Fibroblast of pulmonary artery (primary cell): ENCODE results near the gene FASTKD2.

Source experiments
- DNase-seq: peaks from one replicate; pipeline ENCODE4 v3.0.0-alpha.2; 2010; ENCODE audit warnings: low read depth
- H3K4me3 ChIP-seq: replicated peaks from 2 replicates; pipeline ENCODE4 v1.5.1; 2011; ENCODE audit warnings: low read depth, mild to moderate bottlenecking, control low read depth, low read length, moderate library complexity
- TF ChIP-seq, protein P1 (sequence below): IDR thresholded peaks from 2 replicates; pipeline ENCODE4 v1.5.1; 2011; ENCODE audit warnings: mild to moderate bottlenecking, control low read depth, low read length, inconsistent platforms; ENCODE audit errors: missing control alignments

Gene FASTKD2

DNA sequence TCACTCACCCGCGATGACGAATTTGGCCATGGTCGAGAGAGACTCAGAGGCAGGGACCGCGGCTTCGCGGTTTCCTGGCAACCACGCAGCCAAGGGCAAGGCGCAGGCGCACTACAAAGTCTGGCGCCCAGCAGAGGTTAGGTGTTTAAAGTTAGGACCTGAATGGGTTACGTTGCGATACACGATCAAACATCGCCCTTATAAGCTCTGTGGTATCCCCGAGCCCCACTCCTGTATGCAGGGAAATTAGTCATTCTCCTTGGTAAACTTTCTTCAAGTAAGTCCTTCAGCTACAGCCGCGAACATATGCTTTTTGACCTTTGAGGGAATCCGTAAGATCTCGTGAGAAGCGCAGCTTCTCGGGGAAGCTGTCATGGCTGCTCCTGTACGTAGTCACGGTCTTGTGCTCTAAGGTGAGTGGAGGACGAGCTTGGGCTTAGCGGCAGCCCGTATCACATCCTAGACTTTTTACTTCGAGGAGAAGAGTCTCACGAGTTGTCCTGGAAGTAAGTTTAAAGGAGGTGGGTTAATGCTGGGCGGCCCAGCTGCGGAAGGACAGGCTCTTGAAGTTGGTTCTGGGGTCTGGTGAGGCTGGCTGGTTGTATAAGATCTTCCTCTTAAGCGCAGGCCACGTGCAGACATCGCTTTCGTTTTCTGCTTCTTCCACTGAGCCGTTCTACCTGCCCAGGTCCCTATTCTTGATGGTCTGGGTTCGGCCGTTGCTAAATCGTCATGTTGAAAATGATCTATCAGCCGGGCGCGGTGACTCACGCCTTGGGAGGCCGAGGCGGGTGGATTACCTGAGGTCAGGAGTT is at the start of gene FASTKD2, which contains the start of gene MDH1B:
FASTKD2 (plus strand) TSS at position 365 of the 815 bp plus-strand sequence. CDS start 1,088 bp downstream, outside the sequence.
MDH1B (minus strand) TSS at position 87 of the 815 bp plus-strand sequence; CDS start at position 30, 57 bp downstream.
- TF ChIP-seq, protein P1, sequence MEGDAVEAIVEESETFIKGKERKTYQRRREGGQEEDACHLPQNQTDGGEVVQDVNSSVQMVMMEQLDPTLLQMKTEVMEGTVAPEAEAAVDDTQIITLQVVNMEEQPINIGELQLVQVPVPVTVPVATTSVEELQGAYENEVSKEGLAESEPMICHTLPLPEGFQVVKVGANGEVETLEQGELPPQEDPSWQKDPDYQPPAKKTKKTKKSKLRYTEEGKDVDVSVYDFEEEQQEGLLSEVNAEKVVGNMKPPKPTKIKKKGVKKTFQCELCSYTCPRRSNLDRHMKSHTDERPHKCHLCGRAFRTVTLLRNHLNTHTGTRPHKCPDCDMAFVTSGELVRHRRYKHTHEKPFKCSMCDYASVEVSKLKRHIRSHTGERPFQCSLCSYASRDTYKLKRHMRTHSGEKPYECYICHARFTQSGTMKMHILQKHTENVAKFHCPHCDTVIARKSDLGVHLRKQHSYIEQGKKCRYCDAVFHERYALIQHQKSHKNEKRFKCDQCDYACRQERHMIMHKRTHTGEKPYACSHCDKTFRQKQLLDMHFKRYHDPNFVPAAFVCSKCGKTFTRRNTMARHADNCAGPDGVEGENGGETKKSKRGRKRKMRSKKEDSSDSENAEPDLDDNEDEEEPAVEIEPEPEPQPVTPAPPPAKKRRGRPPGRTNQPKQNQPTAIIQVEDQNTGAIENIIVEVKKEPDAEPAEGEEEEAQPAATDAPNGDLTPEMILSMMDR = no peak
- peak within 1 kb of the TSS; percentile 81 for H3K4me3 ChIP-seq
- DNase-seq = peak; percentile 97

DNA sequence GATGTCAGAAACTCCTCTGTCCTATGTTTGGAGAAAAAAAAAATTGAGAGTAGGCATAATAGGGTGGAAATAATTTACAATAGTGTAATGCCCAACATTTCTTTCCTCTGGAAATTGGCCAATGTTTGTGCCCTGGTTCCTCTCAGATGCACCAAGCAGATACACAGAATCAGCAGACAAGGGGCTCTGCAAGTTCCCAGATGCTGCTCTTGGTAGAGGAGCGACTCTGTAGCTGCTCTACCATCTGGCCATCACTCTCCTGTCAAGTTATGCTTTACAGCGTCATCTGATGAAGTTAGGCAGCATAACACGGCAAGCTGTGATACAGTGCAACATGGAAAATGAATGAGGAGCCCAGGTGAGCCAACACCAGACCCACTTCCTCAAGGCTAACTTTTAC is 48.8 kb upstream of the FASTKD2 start:
- H3K4me3 ChIP-seq = no peak overlapping the region
- TF ChIP-seq, protein P1 = no peak
- DNase-seq = no peak

DNA sequence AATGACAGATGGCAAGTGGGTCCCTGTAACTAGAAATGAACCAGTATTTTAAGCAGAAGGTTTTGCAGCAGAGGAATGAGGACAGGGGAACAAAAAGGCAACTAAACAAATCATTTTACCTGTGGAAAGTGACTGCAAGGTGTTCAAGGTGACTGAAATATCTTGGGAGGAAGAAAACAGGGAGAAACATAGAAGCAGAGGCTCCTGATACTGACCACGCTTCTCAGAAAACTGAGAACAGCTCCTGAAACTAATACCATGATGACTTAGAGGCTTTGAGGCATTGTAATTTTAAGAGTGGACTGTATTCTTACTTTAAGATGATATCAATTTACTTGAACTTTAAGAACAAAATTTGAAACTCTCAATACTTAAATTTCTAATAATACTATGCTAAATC is 47.1 kb upstream of the FASTKD2 start, which contains the start of gene DYTN:
DYTN (minus strand) TSS at position 101 of the 400 bp plus-strand sequence. CDS start 117 bp downstream, outside the sequence.
- TF ChIP-seq, protein P1 = no peak
- no peak for DNase-seq
- no peak within 1 kb of the TSS for H3K4me3 ChIP-seq

DNA sequence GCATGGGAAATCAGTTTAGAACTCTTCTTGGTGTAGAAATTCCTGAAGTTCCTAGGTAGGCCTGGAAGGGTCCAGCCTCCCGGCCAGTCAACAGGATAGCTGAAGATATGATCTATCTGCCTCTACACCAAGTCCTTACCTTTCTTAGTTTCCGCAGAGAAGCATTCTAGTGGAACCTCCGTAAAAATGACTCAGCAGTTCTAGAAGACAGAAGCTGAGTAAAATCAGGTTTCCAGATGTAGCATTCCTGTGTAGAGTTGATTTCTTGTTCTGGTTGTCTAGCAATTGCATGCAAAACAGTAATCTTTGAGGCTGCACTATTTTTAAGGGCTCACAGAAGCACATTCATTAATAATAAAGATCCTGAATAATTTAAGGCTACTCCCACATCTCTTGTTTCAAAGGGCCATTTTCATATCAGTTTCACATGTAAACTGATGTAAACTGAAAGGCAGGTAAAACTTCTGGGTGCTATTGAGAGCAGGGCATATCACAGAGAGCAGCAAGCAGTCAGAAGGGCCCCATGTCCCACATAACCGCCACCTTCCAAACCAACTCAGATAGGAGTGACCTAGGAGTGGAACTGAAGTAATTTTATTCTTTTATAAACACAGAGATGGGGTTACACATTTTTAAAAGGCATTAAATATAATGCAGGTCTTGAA is 44.0 kb upstream of the FASTKD2 start:
- DNase-seq = no peak
- no peak overlapping the region for H3K4me3 ChIP-seq
- TF ChIP-seq, protein P1 = no peak

DNA sequence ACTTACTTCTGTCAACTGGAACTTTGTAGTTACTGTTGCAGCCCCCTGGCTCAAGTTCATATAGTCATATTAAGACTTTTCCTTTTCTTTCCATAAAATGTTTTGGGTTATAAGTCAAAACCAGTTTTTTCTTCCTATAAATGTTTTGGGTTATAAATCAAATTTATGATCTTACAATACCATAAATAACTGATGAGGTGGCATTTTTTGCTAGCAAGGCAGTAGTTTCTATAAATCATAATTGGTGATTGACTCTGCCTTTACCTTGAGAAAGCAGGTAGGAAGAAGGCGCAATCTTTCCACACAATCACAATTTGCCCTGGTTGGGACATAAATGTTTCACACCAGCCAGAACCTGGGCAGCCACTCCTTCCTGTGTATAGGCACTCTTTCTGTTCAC is 42.1 kb upstream of the FASTKD2 start:
- DNase-seq = no peak
- TF ChIP-seq, protein P1 = no peak
- no peak overlapping the region for H3K4me3 ChIP-seq

DNA sequence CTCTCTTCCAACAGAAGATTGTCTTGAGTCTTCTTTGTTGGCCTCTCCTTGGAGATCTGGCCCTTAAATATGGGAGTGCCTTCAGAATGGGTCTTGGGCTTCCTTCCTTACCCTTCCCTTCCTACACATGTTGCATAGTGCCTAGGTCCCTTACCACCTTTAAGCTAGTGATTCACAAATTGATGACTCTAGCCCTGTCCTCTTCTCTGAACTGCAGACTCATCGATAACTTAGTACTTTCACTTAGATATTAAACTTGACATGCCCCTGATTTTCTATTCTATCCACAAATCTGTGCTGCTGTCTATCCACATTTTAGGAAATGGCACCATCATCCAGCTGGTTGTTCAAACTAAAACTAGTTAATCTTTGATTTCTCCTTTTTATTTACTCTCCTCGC is 38.1 kb upstream of the FASTKD2 start:
- DNase-seq = no peak
- H3K4me3 ChIP-seq = no peak overlapping the region
- TF ChIP-seq, protein P1 = no peak
